Measurements from ENCODE around the gene THADA.
"Not testable (repeated sequence)": the region's sequence is repeated elsewhere in the genome, so short reads cannot be mapped to it uniquely, and the experiment has no call there.

The THADA gene

GRCh38 chr2:43292851-43293743 lies 302.7 kb downstream of the THADA start:
- DNase-seq (ENCODE audit: low read depth), result no peak
- H3K4me3 ChIP-seq (ENCODE audit: low read length), result no peak overlapping the region
- TF ChIP-seq, protein P1, sequence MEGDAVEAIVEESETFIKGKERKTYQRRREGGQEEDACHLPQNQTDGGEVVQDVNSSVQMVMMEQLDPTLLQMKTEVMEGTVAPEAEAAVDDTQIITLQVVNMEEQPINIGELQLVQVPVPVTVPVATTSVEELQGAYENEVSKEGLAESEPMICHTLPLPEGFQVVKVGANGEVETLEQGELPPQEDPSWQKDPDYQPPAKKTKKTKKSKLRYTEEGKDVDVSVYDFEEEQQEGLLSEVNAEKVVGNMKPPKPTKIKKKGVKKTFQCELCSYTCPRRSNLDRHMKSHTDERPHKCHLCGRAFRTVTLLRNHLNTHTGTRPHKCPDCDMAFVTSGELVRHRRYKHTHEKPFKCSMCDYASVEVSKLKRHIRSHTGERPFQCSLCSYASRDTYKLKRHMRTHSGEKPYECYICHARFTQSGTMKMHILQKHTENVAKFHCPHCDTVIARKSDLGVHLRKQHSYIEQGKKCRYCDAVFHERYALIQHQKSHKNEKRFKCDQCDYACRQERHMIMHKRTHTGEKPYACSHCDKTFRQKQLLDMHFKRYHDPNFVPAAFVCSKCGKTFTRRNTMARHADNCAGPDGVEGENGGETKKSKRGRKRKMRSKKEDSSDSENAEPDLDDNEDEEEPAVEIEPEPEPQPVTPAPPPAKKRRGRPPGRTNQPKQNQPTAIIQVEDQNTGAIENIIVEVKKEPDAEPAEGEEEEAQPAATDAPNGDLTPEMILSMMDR (conservative IDR thresholded peaks at IDR 0.05; ENCODE audit: low read length), result no peak

DNA sequence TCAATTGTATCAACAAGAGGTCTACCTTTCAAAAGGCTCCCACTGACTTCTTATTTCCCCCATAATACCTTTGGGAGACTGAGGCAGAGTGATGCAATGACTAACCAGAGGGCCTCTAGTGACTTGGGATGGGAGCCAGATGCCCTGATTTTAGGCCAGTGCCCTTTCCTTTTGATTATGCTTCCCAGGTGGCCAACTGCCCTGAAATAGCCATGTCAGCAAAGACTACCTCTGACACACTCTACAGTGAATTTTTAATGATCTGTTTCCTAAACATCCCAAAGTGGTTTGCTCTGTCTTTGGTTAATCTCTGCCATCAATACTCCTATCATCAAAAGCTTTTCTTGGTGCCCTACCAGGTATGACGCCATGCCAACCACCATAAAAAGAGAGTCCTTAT lies 303.5 kb downstream of the THADA start:
- no peak for DNase-seq (ENCODE audit: low read depth)
- H3K4me3 ChIP-seq (ENCODE audit: low read length), result no peak overlapping the region
- TF ChIP-seq, protein P1 (conservative IDR thresholded peaks at IDR 0.05; ENCODE audit: low read length), result no peak

DNA sequence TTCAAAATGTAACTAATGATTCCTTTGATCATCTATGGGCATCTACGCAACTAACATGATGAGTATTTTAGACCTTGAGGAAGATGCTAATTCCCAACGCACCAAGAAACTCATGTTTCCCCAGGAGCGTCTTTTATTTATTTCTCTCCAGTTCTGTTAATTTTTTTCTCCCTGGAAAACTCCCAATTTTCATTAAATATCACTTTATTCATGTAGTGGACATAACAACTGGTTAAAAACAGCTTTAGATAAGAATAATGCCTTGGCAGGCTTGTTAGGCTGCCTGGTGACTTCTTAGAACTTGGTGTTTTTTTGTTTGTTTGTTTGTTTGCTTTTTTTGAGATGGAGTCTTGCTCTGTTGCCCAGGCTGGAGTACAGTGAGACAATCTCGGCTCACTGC lies 306.5 kb downstream of the THADA start:
- no peak overlapping the region for H3K4me3 ChIP-seq (ENCODE audit: low read length)

GRCh38 chr2:43288417-43289305 lies 307.2 kb downstream of the THADA start:
- TF ChIP-seq, protein P1 (conservative IDR thresholded peaks at IDR 0.05; ENCODE audit: low read length), result no peak
- no peak overlapping the region for H3K4me3 ChIP-seq (ENCODE audit: low read length)
- DNase-seq (ENCODE audit: low read depth), result no peak

More for the DNA sequence above, 306.5 kb downstream of the THADA start:
- no peak for DNase-seq (ENCODE audit: low read depth)
- TF ChIP-seq, protein P1 (conservative IDR thresholded peaks at IDR 0.05; ENCODE audit: low read length), result no peak

GRCh38 chr2:43285987-43286386 lies 309.9 kb downstream of the THADA start:
- TF ChIP-seq, protein P1 (conservative IDR thresholded peaks at IDR 0.05; ENCODE audit: low read length), result no peak
- DNase-seq (ENCODE audit: low read depth), result no peak
- no peak overlapping the region for H3K4me3 ChIP-seq (ENCODE audit: low read length)

DNA sequence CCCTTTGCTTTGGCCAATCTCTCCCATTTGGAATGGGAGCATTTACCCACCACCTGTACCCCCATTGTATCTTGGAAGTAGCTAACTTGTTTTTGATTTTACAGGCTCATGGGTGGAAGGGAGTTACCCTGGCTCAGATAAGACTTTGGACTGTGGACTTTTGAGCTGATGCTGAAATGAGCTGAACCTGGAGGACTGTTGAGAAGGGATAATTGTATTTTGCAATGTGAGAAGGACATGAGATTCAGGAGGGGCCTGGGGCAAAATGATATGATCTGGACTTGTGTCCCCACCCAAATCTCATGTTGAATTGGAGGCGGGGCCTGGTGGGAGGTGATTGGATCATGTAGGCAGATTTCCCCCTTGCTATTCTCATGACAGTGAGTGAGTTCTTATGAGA lies 310.9 kb downstream of the THADA start:
- no peak overlapping the region for H3K4me3 ChIP-seq (ENCODE audit: low read length)
- no peak for DNase-seq (ENCODE audit: low read depth)
- TF ChIP-seq, protein P1 (conservative IDR thresholded peaks at IDR 0.05; ENCODE audit: low read length), result no peak

DNA sequence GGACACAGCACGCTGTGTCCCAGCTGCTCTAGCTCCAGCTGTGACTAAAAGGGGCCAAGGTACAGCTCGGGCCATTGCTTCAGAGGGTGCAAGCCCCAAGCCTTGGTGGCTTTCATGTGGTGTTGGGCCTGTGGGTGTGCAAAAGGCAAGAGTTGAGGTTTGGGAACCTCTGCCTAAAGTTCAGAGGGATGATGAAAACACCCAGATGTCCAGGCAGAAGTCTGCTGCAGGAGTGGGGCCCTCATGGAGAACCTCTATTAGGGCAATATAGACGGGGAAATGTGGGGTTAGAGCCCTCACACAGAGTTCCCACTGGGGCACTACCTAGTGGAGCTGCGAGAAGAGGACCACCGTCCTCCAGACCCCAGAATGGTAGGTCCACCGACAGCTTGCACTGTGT lies 311.5 kb downstream of the THADA start:
- not testable (repeated sequence) for H3K4me3 ChIP-seq (ENCODE audit: low read length); DNase-seq (ENCODE audit: low read depth)

Data from AG10803 (cell line).